ENCODE results near the gene NACC1.

Gene NACC1

DNA sequence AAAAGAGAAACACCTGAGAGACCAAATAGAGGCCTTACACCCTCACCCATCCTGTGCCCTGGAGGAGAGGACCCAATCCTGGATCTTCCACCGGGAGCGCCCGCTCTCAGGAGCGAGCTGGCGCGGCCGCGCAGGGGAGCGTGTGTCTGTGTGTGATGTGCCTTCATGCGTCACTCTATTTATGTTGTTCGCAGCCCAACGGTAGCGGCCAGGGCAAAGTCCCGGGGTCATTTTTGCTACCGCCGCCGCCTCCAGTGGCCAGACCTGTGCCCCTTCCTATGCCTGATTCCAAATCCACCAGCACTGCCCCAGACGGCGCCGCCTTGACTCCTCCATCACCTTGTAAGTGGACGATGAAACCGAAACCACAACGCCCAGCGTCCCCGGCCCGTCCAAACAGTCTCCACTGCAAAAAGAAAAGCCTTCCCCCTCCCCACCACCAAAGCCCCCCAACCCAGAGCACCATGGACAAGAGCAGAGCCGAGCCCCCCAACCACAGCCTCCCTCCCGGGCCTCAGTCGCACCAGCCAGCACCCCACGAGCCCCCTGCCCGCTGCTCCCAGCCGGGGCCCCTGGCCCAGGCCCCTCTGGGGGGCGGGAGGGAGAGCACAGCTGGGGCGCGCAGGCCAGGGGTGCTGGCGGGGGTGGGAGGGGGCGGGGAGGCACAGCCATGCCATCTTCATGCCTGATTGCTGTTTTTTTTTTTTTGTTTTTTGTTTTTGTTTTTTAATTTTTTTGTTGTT lies 30.1 kb upstream of the NACC1 start:
- DNase-seq (ENCODE audit: low read depth) = no peak

DNA sequence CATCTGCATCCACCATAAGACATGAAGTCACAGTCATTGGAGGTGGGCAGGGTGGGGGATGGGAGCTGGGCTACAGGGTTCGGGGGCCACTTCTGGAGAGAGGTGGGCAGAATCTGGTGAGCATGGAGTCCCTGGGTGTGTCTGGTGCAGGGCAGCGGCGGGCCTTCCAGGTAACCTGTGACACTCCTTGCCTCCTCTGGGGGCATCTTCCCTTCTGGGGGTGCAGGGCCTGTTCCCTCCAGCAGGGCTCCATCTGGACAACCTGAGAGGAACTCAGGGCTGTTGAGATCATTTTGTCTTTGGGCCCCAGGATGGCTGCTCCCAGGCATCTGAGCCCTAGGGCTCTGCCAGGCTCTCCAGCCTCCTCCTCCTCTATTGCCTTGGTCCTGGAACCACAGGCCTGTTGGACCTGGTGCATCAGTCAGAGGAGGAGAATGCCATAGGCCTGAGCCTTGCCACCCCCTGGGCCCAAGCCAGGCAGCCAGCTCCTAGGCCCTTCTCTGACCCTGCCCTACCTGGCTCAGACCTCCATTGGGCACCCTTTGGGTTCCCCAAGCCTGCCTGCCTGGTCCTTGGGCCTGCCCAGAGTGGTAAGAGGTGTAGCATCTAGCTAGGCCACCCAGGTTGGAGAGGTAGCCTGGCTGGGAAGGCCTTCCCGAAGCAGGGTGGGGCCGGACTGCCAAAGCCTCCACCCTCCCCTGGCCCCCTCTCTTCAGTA lies 28.8 kb upstream of the NACC1 start:
- no peak for DNase-seq (ENCODE audit: low read depth)

DNA sequence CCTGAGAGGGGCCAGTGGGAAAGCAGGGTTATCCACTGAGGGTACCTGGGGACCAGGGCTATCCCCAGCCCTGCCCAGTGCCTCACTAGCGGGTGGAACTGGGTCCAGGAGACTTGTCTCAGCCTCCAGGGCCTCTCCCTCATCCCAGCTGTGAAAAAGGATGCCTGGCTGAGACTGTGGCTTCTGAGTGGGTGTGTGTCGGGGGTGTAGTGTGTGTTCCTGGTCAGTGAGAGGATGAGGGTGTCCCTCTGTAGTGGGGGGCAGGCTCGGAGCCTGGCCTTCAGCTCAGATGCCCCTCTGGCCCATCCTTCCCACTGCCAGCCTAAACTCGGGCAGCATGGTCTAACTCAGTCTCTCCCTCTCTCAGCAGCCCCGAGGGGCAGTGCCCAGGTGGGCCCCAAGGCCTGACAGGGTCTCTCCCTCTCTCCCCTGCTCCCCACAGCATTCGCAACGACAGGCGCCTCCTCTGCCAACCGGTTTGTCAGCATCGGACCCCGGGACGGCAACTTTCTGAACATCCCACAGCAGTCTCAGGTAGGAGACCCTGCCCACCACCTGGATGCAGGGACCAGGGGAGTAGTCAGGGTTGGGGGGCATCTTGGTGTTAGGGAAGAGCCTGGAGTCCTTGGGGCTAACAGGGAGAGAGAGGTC lies 28.1 kb upstream of the NACC1 start:
- no peak for DNase-seq (ENCODE audit: low read depth)

DNA sequence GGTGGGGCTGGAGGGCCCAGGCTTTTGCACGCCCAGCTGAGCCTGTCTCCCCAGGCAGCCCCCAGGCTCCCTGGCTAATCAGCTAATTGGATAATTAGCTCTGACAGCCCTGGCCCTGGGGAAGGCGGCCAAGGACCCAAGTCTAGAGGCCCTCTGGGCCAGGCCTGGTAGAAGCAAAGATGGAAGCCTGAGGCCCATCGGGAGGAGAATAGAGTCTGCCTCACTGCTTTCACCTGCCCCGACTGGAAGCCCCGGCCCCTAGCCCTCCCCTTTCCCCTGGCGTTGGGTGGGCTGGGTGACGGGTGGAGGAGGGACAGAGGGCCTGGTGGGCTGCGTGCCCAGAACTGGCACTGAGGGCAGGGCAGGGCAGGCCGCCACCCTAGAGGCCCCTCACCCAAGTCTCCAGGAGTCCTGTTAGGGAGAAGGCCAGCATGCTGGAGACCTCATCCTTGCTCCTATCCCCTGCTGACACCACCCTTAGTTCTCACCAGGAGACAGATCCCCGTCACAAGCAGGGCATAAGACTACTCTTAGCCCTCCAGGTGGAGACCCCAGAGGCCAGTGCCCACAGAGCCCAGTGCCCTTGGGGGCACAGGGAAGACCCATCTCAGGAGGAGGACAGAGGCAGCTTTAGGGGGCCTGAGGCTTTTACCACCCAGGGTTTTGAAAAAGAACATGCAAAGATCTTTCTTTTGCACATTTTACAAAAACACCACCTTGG lies 27.4 kb upstream of the NACC1 start:
- DNase-seq (ENCODE audit: low read depth) = no peak

DNA sequence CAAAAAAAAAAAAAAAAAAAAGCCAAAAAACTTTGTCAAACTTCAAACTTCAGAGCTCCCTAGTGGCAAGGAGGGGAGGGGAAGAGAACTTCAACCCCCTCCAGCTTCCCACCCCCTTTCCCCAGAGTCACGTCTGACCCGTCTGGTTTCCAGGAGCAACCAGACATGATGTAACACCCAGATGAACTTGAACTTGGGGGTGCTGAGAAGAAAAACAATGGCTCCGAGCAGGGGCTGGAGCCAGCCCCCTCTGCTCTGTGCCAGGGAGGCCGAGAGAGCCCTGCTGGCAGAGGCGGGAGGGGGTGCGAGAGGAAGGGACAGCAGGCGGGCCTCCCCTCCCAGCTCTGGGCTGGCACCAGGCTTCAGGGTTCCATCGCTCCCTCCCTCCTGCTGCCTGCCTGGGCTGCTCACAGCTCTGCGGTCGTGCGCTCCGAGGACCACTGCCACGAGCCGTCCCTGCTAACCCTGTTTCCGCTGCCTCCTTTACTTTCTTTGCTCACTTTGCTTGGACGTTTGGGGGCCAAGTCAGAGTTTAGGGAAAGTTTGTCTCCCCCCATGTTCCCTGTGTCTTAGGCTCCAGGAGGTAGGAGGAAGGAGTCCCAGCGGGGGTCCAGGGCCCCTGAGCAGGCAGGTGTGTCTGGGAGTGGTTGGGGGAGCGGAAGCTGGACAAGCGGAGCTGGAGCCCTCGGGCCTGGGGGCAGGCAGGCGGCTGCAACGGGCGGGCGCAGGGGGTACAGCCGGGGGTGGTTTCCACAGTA lies 26.5 kb upstream of the NACC1 start:
- DNase-seq (ENCODE audit: low read depth) = peak; percentile 69

DNA sequence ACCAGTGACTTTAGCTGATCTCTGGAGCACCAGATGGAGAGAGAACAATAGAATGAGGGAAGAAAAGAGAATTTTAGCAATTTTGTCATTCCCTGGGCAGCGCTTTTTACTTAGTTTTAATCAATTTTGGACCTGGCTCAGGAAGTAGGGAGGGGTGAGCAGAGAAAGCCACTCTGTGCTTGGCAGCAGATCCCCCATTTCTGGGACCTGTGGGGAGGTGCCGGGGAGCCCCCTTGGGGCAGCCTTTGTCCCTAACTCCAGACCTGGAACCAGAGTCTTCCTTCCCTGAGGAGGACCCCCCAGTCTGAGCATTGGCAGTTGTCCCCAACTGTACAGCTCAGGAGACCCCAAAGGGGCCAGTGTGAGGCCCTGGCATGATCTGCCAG lies 25.9 kb upstream of the NACC1 start:
- no peak for DNase-seq (ENCODE audit: low read depth)

DNA sequence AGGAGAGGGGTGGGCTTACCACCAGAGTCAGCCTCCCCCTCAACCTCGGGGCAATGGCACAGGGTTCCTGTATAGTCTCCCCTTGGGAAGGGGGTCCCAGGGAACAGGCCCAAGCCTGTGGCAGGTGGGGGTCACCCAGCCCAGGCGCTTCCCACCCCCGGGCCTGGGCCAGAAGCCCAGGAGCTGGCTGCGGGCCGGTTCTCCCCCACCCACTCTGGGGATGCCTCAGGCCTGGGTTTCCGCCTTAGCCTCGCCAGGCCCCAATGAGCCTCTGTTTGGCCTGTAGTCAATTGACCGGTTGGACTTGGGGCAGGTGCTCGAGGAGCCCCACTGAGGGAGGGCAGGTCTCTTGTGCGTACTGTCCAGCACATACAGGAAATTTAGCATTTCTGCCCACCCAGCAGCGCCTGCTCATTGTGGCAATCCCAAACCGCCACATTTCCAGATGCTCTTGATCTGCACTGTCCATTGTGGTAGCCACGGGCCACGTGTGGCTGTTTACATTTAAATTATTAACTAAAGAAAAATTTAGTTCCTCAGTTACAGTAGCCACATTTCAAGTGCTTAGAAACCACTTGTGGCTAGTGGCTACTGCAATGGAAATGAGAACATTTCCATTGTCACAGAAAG lies 25.3 kb upstream of the NACC1 start:
- no peak for DNase-seq (ENCODE audit: low read depth)

DNA sequence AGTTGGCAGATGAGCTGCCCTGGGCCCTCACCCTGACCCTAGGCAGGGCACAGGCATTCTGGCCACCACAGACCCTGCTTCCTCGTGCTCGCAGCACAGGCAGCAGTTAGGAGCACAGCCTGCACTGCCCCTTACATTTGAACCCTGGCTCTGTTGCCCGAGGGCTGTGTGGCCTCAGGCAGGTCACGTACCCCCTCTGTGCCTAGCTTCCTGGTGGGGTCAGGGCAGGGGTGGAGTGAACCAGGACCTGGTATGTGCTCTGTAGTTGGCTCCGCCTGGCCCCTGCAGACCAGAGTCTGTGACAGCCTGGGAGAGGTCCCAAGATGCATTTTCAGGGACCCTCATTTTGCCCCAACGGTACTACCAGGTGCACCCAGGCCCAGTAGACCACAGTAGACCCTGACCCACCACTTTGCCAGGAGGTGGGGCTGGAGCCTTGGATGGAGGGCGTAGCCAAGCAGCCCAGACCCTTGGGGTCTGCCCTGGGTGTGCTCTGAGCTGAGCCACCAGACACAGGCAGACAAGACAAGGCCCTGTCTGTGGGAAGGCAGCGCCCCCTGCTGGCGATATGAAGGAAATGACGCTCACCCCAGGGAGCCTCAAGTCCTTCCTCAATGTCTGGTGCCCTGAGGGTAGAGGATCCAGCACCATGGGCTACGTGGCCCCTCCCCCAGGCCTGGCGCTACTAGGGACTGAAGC lies 24.5 kb upstream of the NACC1 start:
- DNase-seq (ENCODE audit: low read depth) = peak; percentile 71

DNA sequence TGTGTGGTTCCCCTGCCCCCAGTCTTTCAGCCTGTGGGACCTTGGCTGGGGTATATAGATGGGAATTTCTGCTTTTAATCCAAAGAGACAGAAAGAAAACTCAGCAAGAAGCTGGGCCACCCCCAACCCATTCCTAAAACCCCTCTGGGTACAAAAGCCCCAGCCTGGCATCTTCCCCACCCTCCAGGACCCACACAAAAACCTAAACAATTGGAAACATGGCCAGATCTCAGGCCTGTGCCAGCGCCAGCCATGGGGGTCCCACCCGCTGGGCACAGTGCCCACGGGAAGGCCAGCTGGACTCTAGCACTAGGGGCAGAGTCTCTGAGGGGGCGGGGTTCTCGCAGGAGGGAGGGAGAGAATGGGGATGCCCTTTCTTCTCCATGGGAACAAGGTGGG lies 24.0 kb upstream of the NACC1 start:
- no peak for DNase-seq (ENCODE audit: low read depth)

DNA sequence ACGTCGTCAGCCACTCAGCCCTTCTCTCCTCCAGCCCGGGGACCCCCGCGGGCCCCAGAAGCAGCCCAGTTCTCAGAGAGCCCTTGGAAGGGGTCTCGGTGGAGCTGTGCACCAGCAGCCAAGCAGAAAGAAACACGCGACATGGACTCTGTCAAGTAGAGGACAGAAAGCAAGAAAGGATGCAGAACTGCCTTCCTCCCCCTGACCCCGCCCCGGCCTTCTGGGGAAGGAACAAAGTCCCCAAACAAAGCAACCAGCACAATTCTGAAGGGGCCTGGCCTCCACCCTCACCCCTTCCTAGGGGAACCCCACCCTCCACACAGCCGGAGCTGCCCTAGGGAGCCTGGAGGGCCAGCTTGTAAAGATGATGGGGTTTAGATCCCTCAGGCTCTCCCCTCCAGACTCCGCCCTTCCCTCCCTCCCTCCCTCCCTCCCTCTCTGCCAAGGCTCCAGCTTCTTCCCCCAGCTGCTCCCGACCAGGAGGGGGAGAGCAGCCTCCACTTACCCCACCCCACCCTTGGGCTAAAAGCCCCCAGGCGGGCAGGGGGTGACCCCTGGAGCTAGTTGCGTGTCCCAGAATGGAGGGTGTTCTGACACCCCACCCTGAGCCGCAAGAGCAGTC lies 23.2 kb upstream of the NACC1 start:
- no peak for DNase-seq (ENCODE audit: low read depth)

DNA sequence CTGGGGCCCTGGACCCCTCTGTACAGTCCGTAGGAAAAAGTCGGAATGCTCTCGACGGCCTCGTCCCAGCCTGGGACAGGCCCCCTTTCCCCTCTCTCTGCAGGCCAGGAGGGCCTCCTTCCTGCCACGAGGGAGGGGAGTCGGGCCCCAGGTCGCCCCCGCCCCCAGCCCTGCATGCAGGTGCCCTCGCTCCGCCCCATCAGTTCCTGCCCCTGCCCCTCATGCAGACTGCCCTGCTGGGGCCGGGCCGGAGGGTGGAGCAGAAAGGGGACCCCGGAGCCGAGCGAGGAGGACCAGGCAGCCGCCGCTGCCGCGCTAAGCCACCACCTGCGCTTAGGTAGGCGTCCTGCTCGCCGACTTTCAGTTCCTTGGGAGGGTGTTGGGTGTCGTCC lies 22.7 kb upstream of the NACC1 start:
- DNase-seq (ENCODE audit: low read depth) = no peak

DNA sequence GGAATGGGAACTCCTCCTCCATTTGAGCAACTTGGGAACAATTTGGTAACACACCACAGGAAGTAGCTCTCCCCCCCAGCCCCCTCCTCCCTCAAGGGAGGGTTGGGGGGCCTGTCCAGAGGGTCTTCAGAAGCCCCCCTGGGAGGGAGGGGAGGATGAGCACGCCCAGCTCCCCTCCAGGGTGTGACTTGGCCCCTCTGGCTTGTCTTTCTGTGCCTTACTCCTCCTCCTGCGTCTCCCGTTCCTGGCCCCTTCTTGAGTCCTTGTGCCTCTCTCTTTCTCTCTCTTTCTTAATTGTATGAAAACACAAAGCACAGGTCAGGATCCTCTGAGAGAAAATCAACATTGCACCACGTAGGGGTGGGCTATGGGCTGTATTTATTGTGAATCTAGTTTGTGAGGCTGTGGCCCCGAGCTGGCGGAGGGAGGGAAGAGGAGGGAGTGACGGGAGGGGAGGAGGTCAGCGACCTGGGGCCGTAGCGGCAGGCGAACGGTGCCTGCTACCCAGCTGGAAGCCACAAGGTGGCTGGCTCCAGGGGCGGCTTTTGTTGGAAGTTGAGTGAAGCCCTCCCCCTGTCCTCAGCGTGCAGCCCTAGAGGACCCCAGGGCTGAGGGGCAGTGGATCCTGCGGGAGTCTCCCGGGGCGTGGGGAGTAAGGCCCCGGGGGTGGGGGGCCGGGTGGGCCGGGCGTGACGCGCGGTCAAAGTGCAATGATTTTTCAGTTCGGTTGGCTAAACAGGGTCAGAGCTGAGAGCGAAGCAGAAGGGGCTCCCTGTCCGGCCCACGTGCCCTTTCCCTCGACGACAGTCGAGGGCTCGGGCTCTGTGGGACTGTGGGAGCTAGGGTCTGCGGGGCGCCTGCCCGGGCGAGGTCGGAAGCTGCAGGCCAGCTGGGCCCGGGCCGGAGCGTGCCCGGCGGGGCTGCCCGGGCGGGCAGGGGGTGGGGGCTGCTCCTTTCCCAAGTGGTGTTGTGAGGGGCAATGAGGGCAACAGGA lies 21.8 kb upstream of the NACC1 start:
- no peak for DNase-seq (ENCODE audit: low read depth)

DNA sequence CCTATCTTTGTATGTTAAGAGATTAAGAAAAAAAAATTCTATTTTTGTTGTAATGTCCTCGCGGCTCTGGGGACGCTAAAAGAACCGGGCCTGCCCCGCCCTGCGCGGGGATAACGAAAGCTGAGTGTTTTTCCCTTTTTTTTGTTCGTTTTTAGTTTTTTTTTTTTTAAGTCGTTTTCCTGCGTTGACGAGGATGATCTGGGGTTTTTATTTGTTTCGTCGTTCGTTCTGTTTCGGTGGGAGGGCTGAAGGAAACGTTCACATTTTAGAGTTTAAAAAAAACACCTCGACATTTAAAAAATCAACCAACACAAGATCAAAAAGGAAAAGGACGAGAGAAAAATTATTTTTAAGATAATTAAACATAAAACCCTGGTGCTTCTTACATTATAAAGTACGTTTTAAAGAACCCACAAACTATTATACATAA lies 21.0 kb upstream of the NACC1 start:
- DNase-seq (ENCODE audit: low read depth) = no peak

DNA sequence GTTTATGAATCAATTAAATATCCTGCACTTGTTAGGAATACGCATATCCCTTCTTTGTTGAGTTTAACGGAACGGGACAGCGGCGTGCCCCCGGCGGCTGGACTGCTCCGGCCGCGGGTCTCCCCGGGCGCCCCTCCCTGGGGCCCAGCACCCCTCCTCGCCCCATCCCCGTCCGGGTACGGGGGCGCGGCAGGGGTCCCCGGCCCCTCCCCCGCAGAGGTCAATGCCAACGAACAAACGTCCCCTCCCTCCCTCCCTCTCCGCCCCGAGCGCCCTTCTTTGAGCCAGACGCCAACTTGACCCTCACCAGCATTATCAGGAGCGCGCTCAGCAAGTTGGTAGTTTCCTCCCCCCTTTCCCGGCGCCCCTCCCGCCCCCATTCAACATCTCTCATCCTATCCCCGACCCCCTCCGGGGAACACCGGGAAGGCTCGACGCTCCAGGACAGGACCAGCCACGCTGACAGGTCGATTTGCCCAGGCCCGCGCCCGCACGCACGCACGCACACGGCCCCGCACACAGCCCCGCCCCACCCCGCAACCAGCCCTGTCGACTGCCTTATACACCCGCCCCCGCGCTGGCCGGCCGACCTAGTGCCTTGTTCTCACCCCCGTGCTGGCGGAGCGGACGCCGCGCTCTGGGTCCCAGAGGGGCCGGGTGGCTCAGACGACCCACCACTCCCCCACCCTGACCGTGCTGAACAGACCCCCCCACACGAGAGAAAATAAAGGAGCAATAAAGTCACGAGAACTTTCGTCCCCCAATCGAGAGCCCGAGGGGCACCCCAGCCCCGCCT lies 20.4 kb upstream of the NACC1 start:
- DNase-seq (ENCODE audit: low read depth) = no peak

DNA sequence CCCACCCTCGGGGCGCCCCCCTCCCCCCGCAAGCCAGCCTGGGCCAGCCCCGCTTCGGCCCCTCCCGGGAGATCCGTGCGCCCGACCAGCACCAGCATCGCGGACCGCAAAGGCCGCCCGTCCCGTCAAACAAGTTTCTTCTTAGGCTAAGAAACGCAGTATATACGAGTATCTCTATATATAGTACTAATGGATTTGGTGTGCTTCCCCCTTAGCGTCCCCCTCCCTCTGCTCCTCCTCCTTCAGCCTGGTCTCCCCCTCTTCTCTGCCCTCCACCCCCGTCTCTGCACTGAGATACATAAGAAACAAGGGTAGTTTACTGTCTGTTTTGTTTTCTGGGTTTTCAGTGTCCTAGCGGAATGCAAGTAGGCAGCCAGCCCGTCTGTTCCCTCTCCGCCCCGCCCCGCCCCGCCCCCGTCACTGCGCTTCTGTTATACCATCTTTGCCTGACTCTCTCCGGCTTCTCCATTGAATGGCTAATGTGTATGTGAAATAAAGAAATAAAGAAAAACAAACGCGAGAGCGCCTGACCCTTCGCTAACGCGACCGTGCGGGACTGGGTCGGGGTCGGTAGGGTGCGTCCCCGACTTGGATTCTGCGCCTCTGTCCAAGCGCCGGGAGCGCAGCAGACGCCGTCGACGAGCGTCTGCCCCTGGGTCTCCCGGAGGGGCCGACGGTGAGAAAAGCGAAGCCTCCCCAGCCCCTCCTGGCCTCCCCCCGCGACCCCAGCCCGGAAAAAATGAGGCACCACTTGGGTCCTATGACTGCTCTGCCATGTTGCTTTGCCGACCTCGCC lies 19.6 kb upstream of the NACC1 start:
- peak; percentile 60 for DNase-seq (ENCODE audit: low read depth)

DNA sequence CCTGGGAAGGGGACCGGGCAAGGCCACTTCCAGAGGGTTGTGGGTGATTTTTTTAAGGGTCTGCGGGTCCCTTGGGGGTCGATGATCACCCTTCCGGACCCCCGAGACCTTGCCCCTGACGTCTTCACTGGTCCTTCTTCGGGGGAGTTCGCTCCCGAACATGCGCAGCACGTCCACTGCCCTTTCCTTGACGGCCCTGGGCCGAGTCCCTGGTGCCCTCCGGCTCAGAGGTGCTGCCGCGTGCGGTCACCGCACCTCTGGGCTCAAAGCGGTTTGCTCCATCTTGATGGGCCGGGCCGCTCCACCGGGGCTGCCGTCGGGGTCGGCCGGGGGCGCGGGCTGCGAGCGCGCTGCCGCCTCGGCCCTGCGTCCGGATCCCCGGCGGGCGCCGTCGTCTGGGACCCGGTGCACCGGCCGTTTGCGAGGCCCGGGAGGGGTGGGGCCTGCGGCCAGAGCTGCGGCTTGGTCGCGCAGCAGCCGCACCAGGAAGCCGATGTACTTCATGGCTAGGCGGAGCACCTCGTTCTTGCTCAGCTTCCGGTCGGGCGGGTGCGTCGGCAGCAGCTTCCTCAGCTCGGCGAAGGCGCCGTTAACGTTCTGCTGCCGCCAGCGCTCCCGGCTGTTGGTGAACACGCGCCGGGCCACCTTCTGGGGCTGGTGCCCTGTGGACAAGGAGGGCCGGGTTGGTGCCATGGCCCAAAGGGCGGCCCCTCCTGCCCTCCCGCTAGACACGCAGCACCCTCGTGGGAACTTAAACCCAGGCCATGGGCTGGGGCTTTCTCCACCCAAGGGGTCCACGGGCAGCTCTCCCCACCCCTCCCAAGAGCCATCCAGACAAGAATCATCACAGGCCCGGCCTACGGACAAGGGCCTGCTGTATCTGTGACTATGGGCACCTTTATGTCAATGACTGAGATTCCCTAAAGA lies 18.7 kb upstream of the NACC1 start:
- DNase-seq (ENCODE audit: low read depth) = peak; percentile 65

Measured in amniotic epithelial cell (primary cell).